DOHH2 (cell line): ENCODE data around the gene PDSS1.

Experiments
- H3F3A ChIP-seq: fragments of 200-600 bp; sonication (generic), shearing (Covaris generic); 2 replicates; pipeline ENCODE4 v1.6.0; 2016; ENCODE audit warnings: antibody characterized with exemption, mild to moderate bottlenecking; ENCODE audit not compliant: control insufficient read depth, insufficient read depth
- H3K27ac ChIP-seq: fragments of 200-600 bp; sonication (generic); 2 replicates; pipeline ENCODE4 v1.5.1; 2014; ENCODE audit warnings: low read depth, mild to moderate bottlenecking, low read length, moderate library complexity
- H3K27me3 ChIP-seq: fragments of 200-600 bp; sonication (generic); 2 replicates; pipeline ENCODE4 v1.6.1; 2014; ENCODE audit warnings: mild to moderate bottlenecking, low read length, mixed read lengths; ENCODE audit not compliant: control insufficient read depth
- H3K36me3 ChIP-seq: fragments of 200-600 bp; sonication (generic); 2 replicates; pipeline ENCODE4 v1.6.1; 2014; ENCODE audit warnings: mild to moderate bottlenecking, low read length, moderate library complexity, mixed read lengths; ENCODE audit not compliant: control insufficient read depth
- H3K4me1 ChIP-seq: fragments of 200-600 bp; sonication (generic); 2 replicates; pipeline ENCODE4 v1.6.1; 2014; ENCODE audit warnings: mild to moderate bottlenecking, low read length, mixed read lengths; ENCODE audit not compliant: control insufficient read depth
- H3K4me2 ChIP-seq: fragments of 200-600 bp; sonication (generic); 2 replicates; pipeline ENCODE4 v1.6.0; 2014; ENCODE audit warnings: mild to moderate bottlenecking, low read length, moderate library complexity
- H3K4me3 ChIP-seq: fragments of 200-600 bp; sonication (generic); 2 replicates; pipeline ENCODE4 v1.5.1; 2014; ENCODE audit warnings: mild to moderate bottlenecking, low read length, mixed read lengths
- H3K79me2 ChIP-seq: fragments of 200-600 bp; sonication (generic); 2 replicates; pipeline ENCODE4 v1.6.1; 2014; ENCODE audit warnings: mild to moderate bottlenecking, low read length, mixed read lengths; ENCODE audit not compliant: control insufficient read depth
- H3K9me2 ChIP-seq: fragments of 200-600 bp; sonication (generic); replicated peaks from 2 replicates; pipeline ENCODE4 v1.6.1; 2014; ENCODE audit warnings: mild to moderate bottlenecking, low read length, mixed read lengths; ENCODE audit not compliant: control insufficient read depth
- H3K9me3 ChIP-seq: fragments of 200-600 bp; sonication (generic); 2 replicates; pipeline ENCODE4 v1.6.1; 2014; ENCODE audit warnings: antibody characterized with exemption, low read length, mixed read lengths; ENCODE audit not compliant: control insufficient read depth, insufficient read depth
- H4K20me1 ChIP-seq: fragments of 200-600 bp; sonication (generic); 2 replicates; pipeline ENCODE4 v1.6.0; 2014; ENCODE audit warnings: low read depth, mild to moderate bottlenecking, antibody characterized with exemption, low read length, moderate library complexity; ENCODE audit not compliant: control insufficient read depth, insufficient read depth
- CTCF ChIP-seq: fragments of 200-600 bp; sonication (generic); IDR thresholded peaks from one replicate; pipeline ENCODE4 v1.5.1; 2014; ENCODE audit warnings: antibody characterized with exemption, mild to moderate bottlenecking, low read depth, low read length; ENCODE audit not compliant: poor library complexity, severe bottlenecking
- EZH2phosphoT487 ChIP-seq: fragments of 200-600 bp; sonication (generic); IDR thresholded peaks from 2 replicates; pipeline ENCODE4 v1.6.1; 2017; ENCODE audit warnings: borderline replicate concordance, mild to moderate bottlenecking, antibody characterized with exemption, low read length, moderate library complexity, mixed read lengths

The PDSS1 gene

GRCh38 chr10:26699631-26700030 is 2.1 kb downstream of the PDSS1 start:
- H3K9me2 ChIP-seq: no peaks in the 10 kb centered on the region
- H3K4me3 ChIP-seq: peak overlapping the region; percentile 42
- H3K9me3 ChIP-seq: no peaks in the 10 kb centered on the region
- H3K79me2 ChIP-seq: peaks cover 70% of the 10 kb centered on the region
- H3K36me3 ChIP-seq: peaks cover 50% of the 10 kb centered on the region
- H3K4me1 ChIP-seq: peaks cover 37% of the 10 kb centered on the region
- no peak overlapping the region for H3K27ac ChIP-seq
- TF ChIP-seq CTCF (no peak), EZH2phosphoT487 (no peak)
- H4K20me1 ChIP-seq: 0 out of 2 replicates have a peak, but pooled peaks cover 3% of the 10 kb centered on the region
- H3F3A ChIP-seq: no peaks in the 10 kb centered on the region
- peak overlapping the region; percentile 85 for H3K4me2 ChIP-seq
- H3K27me3 ChIP-seq: no peaks in the 10 kb centered on the region

- Histone ChIP-seq H3F3A (no peaks in the 10 kb centered on the region), H3K4me2 (peak overlapping the region; percentile 30), H3K4me1 (peaks cover 37% of the 10 kb centered on the region), H3K9me3 (no peaks in the 10 kb centered on the region), H3K9me2 (no peaks in the 10 kb centered on the region), H3K4me3 (no peak overlapping the region), H3K27me3 (no peaks in the 10 kb centered on the region), H3K27ac (no peak overlapping the region), H4K20me1 (0 out of 2 replicates have a peak, but pooled peaks cover 3% of the 10 kb centered on the region), H3K36me3 (peaks cover 61% of the 10 kb centered on the region), H3K79me2 (peaks cover 75% of the 10 kb centered on the region)
- TF ChIP-seq EZH2phosphoT487 (no peak), CTCF (no peak)
Observed at GRCh38 chr10:26700884-26701630, 3.6 kb downstream of the PDSS1 start.

- Histone ChIP-seq H3K4me3 (no peak overlapping the region), H3K27me3 (no peaks in the 10 kb centered on the region), H3K4me2 (no peak overlapping the region), H3K9me2 (no peaks in the 10 kb centered on the region), H3F3A (no peaks in the 10 kb centered on the region), H3K9me3 (no peaks in the 10 kb centered on the region), H3K79me2 (peaks cover 71% of the 10 kb centered on the region), H4K20me1 (0 out of 2 replicates have a peak, but pooled peaks cover 3% of the 10 kb centered on the region), H3K27ac (no peak overlapping the region), H3K36me3 (peaks cover 79% of the 10 kb centered on the region), H3K4me1 (peaks cover 29% of the 10 kb centered on the region)
- TF ChIP-seq EZH2phosphoT487 (no peak), CTCF (no peak)
Observed at GRCh38 chr10:26703096-26703495, 5.6 kb downstream of the PDSS1 start.
